Fibroblast of peridontal ligament (primary cell): ENCODE results near the gene PAWR.
"Not testable (repeated sequence)": the region's sequence is repeated elsewhere in the genome, so short reads cannot be mapped to it uniquely, and the experiment has no call there.

Experiments used
- DNase-seq: peaks from one replicate; pipeline ENCODE4 v3.0.0-alpha.2; 2010; ENCODE audit errors: extremely low read depth

Gene PAWR

GRCh38 chr12:79591988-79592387, 98.8 kb downstream of the PAWR start:
- DNase-seq: no peak

GRCh38 chr12:79590751-79591150, 100.0 kb downstream of the PAWR start:
- DNase-seq: no peak

- no peak for DNase-seq
Observed at GRCh38 chr12:79587368-79587767, 103.4 kb downstream of the PAWR start.

GRCh38 chr12:79585147-79585546, 105.6 kb downstream of the PAWR start:
- no peak for DNase-seq

GRCh38 chr12:79573820-79574219, 116.9 kb downstream of the PAWR start:
- no peak for DNase-seq

GRCh38 chr12:79569679-79570078, 121.1 kb downstream of the PAWR start:
- DNase-seq: no peak

- no peak for DNase-seq
Observed at GRCh38 chr12:79567175-79567563, 123.6 kb downstream of the PAWR start.

GRCh38 chr12:79566452-79567174, 124.2 kb downstream of the PAWR start:
- DNase-seq: no peak

GRCh38 chr12:79564727-79565350, 125.9 kb downstream of the PAWR start:
- DNase-seq: not testable (repeated sequence)

- no peak for DNase-seq
Observed at GRCh38 chr12:79563021-79563740, 127.6 kb downstream of the PAWR start.

- DNase-seq: no peak
Observed at GRCh38 chr12:79561401-79562132, 129.2 kb downstream of the PAWR start.

- DNase-seq: no peak
Observed at GRCh38 chr12:79560225-79560889, 130.4 kb downstream of the PAWR start.

- DNase-seq: no peak
Observed at GRCh38 chr12:79559591-79559990, 131.2 kb downstream of the PAWR start.

GRCh38 chr12:79558924-79559469, 131.8 kb downstream of the PAWR start:
- no peak for DNase-seq

GRCh38 chr12:79557690-79558315, 133.0 kb downstream of the PAWR start:
- DNase-seq: peak; percentile 84

GRCh38 chr12:79555028-79555925, 135.5 kb downstream of the PAWR start:
- peak; percentile 89 for DNase-seq

GRCh38 chr12:79553863-79554574, 136.7 kb downstream of the PAWR start:
- DNase-seq: no peak

- peak; percentile 51 for DNase-seq
Observed at GRCh38 chr12:79552192-79552591, 138.6 kb downstream of the PAWR start.
